ENCODE measurements around the gene HLA-DQA2.
A peak's percentile ranks its signal among the peaks of the same experiment; 100 is the strongest.
"Not testable (repeated sequence)": the region's sequence is repeated elsewhere in the genome, so short reads cannot be mapped to it uniquely, and the experiment has no call there.

Gene HLA-DQA2

GRCh38 chr6:32697031-32697430 is 44.2 kb upstream of the HLA-DQA2 start (continued):
- TF ChIP-seq ZNF8 (CRISPR knock-in tag; IDR thresholded peaks at IDR 0.05): no peak

DNA sequence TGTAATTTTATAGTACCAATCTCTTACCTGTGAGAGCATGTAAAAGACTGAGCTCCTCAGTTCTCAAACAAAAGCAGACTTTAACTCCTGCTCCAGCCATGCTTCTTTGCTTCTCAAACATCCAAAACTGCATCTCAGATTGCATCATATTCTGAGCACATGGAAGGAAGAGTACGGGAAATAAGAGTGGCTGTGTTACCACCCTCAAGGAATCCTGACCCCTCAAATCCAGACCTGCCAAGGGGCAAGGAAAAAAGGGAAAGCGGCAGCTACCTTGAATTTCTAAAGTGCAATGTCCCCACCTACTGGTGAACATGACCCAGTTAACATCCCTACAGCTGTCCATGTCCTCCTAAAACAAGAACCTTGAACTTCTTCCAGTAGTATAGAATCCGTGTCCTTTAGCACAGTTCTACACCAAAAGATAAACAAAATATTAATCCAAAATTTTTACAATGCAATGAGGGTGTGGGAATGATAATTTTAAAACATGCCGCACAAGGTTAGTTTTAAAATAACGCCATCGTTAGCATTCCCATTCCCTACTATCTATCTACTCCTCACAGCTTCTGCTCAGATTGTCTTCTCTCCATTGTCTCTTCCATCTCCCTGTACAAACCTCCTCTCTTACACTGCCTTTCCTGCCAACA is 40.7 kb upstream of the HLA-DQA2 start:
- TF ChIP-seq GLIS3 (CRISPR knock-in tag; IDR thresholded peaks at IDR 0.05) (no peak), OSR1 (CRISPR knock-in tag; IDR thresholded peaks at IDR 0.05) (no peak), ZFP30 (CRISPR knock-in tag; IDR thresholded peaks at IDR 0.05) (no peak), BACH2 (CRISPR knock-in tag; IDR thresholded peaks at IDR 0.05; ENCODE audit: borderline replicate concordance) (no peak), PATZ1 (CRISPR knock-in tag; IDR thresholded peaks at IDR 0.05; ENCODE audit: borderline replicate concordance) (no peak), ZC3H10 (CRISPR knock-in tag; IDR thresholded peaks at IDR 0.05) (no peak), SNAI2 (CRISPR knock-in tag; IDR thresholded peaks at IDR 0.05) (no peak), CSRNP3 (CRISPR knock-in tag; IDR thresholded peaks at IDR 0.05) (no peak), ZNF565 (CRISPR knock-in tag; conservative IDR thresholded peaks at IDR 0.05; ENCODE audit: low read depth) (no peak), TOX (CRISPR knock-in tag; IDR thresholded peaks at IDR 0.05; ENCODE audit: borderline replicate concordance) (no peak), CREB5 (CRISPR knock-in tag; IDR thresholded peaks at IDR 0.05; ENCODE audit: low read depth) (no peak), ZNF70 (CRISPR knock-in tag; IDR thresholded peaks at IDR 0.05) (no peak), ARNTL (CRISPR knock-in tag; IDR thresholded peaks at IDR 0.05; ENCODE audit: borderline replicate concordance, low read depth) (no peak), ISL1 (CRISPR knock-in tag; IDR thresholded peaks at IDR 0.05) (no peak), CSDC2 (CRISPR knock-in tag; IDR thresholded peaks at IDR 0.05) (no peak)
- peak; percentile 91 for ATAC-seq

- TF ChIP-seq TCF4 (CRISPR knock-in tag; IDR thresholded peaks at IDR 0.05; ENCODE audit: borderline replicate concordance) (no peak), TSHZ2 (CRISPR knock-in tag; IDR thresholded peaks at IDR 0.05) (no peak)
- no peak for ATAC-seq
These were observed 37.8 kb upstream of the HLA-DQA2 start for GRCh38 chr6:32703347-32703746.

- ATAC-seq: not testable (repeated sequence)
These were observed 36.0 kb upstream of the HLA-DQA2 start for GRCh38 chr6:32705164-32705563.

DNA sequence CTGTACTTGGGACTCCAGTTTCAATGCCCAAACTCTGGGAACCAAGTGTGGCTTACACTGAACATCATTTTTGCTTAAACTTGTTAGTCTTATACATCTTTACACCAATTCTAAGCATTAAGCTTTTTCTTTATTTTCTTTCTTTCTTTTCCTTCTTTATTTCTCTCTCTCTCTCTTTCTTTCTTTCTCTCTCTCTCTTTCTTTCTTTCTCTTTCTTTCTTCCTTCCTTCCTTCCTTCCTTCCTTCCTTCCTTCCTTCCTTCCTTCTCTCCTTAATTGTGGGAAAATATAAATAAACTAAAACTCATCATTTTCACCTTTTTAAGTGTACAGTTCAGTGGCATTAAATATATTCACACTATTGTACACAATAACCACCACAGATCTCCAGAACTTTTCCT is 31.6 kb upstream of the HLA-DQA2 start:
- ATAC-seq: no peak
- TF ChIP-seq CSDC2 (CRISPR knock-in tag; IDR thresholded peaks at IDR 0.05) (no peak), ISL1 (CRISPR knock-in tag; IDR thresholded peaks at IDR 0.05) (no peak), ZNF565 (CRISPR knock-in tag; conservative IDR thresholded peaks at IDR 0.05; ENCODE audit: low read depth) (no peak), ZFP3 (CRISPR knock-in tag; IDR thresholded peaks at IDR 0.05) (no peak), ZC3H10 (CRISPR knock-in tag; IDR thresholded peaks at IDR 0.05) (no peak), OSR1 (CRISPR knock-in tag; IDR thresholded peaks at IDR 0.05) (no peak), CSRNP3 (CRISPR knock-in tag; IDR thresholded peaks at IDR 0.05) (no peak), TOX (CRISPR knock-in tag; IDR thresholded peaks at IDR 0.05; ENCODE audit: borderline replicate concordance) (no peak), ESRRG (CRISPR knock-in tag; IDR thresholded peaks at IDR 0.05) (no peak), ZNF8 (CRISPR knock-in tag; IDR thresholded peaks at IDR 0.05) (no peak), ZNF70 (CRISPR knock-in tag; IDR thresholded peaks at IDR 0.05) (no peak), BACH2 (CRISPR knock-in tag; IDR thresholded peaks at IDR 0.05; ENCODE audit: borderline replicate concordance) (no peak), PATZ1 (CRISPR knock-in tag; IDR thresholded peaks at IDR 0.05; ENCODE audit: borderline replicate concordance) (no peak)
- TF ChIP-seq, protein P1, sequence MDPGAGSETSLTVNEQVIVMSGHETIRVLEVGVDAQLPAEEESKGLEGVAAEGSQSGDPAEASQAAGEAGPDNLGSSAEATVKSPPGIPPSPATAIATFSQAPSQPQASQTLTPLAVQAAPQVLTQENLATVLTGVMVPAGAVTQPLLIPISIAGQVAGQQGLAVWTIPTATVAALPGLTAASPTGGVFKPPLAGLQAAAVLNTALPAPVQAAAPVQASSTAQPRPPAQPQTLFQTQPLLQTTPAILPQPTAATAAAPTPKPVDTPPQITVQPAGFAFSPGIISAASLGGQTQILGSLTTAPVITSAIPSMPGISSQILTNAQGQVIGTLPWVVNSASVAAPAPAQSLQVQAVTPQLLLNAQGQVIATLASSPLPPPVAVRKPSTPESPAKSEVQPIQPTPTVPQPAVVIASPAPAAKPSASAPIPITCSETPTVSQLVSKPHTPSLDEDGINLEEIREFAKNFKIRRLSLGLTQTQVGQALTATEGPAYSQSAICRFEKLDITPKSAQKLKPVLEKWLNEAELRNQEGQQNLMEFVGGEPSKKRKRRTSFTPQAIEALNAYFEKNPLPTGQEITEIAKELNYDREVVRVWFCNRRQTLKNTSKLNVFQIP (CRISPR knock-in tag; IDR thresholded peaks at IDR 0.05; ENCODE audit: borderline replicate concordance, low read depth): no peak
